Tibial nerve (tissue), 3 donors: ENCODE results near the gene ZNF71.

Source experiments
- POLR2A ChIP-seq, 2 donors: fragments of 450-650 bp; IDR thresholded peaks; one replicate each; pipeline ENCODE4 v1.6.1; 2017; ENCODE audit warnings: antibody characterized with exemption in 2 of 2, mild to moderate bottlenecking in 2 of 2, moderate library complexity in 2 of 2
- TF ChIP-seq, protein P1 (sequence below), 5 experiments: fragments of 200-600 bp in 3 of 5; fragments of 450-650 bp in 2 of 5; sonication (generic) in 3 of 5; IDR thresholded peaks; one replicate each; pipeline ENCODE4 v1.5.1; 2016 to 2019; ENCODE audit warnings: antibody characterized with exemption in 5 of 5, mild to moderate bottlenecking in 3 of 5, moderate library complexity in 2 of 5

DNA sequence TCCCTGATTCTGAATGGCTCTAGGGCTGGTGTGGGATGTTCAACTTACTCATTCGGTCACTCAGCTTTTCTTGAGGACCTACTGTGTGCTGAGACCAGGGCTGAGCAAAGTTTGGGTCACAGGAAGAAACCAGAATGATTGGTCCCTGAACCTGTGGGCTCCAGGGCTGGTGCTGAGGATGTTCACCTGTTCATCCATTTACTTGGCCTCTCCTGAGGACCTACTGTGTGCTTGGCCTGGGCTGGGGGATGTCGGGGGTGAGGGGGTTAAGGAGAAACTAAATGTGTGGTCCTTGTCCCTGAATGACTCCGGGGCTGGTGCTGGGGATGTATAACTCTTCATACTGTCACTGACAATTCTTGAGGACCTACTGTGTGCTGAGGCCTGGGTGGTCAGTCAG lies 66.1 kb downstream of the ZNF71 start:
- TF ChIP-seq POLR2A (IDR thresholded peaks at IDR 0.05) = no peak
- TF ChIP-seq, protein P1, sequence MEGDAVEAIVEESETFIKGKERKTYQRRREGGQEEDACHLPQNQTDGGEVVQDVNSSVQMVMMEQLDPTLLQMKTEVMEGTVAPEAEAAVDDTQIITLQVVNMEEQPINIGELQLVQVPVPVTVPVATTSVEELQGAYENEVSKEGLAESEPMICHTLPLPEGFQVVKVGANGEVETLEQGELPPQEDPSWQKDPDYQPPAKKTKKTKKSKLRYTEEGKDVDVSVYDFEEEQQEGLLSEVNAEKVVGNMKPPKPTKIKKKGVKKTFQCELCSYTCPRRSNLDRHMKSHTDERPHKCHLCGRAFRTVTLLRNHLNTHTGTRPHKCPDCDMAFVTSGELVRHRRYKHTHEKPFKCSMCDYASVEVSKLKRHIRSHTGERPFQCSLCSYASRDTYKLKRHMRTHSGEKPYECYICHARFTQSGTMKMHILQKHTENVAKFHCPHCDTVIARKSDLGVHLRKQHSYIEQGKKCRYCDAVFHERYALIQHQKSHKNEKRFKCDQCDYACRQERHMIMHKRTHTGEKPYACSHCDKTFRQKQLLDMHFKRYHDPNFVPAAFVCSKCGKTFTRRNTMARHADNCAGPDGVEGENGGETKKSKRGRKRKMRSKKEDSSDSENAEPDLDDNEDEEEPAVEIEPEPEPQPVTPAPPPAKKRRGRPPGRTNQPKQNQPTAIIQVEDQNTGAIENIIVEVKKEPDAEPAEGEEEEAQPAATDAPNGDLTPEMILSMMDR (IDR thresholded peaks at IDR 0.05) = no peak
